ENCODE results near the gene CHRM5.

CHRM5 gene

GRCh38 chr15:33968224-33968623 lies at the start of gene CHRM5:
Gene CHRM5 (plus strand): TSS chr15:33968497. CDS start chr15:34062718, 94,221 bp downstream.
- peak; percentile 55 for DNase-seq

- DNase-seq: no peak
These were observed 44.9 kb upstream of the CHRM5 start for GRCh38 chr15:33923446-33923845.

- DNase-seq: no peak
These were observed 42.0 kb upstream of the CHRM5 start for GRCh38 chr15:33926260-33926659.

- no peak for DNase-seq
These were observed 35.6 kb upstream of the CHRM5 start for GRCh38 chr15:33932734-33933133.

GRCh38 chr15:33934396-33934795 lies 33.9 kb upstream of the CHRM5 start:
- DNase-seq: no peak

- no peak for DNase-seq
These were observed 33.4 kb upstream of the CHRM5 start for GRCh38 chr15:33934921-33935320.

GRCh38 chr15:33941279-33942063 lies 26.8 kb upstream of the CHRM5 start:
- no peak for DNase-seq

GRCh38 chr15:33946152-33946551 lies 22.1 kb upstream of the CHRM5 start:
- no peak for DNase-seq

GRCh38 chr15:33955945-33956344 lies 12.4 kb upstream of the CHRM5 start:
- DNase-seq: peak; percentile 13

- DNase-seq: no peak
These were observed 11.9 kb upstream of the CHRM5 start for GRCh38 chr15:33956397-33956796.

- DNase-seq: no peak
These were observed 8.3 kb upstream of the CHRM5 start for GRCh38 chr15:33959844-33960548.

- no peak for DNase-seq
These were observed 7.8 kb upstream of the CHRM5 start for GRCh38 chr15:33960549-33960935.

GRCh38 chr15:33963831-33964664 lies 4.2 kb upstream of the CHRM5 start:
- DNase-seq: peak; percentile 58

GRCh38 chr15:33964665-33965040 lies 3.6 kb upstream of the CHRM5 start:
- no peak for DNase-seq

- DNase-seq: no peak
These were observed 524 bp downstream of the CHRM5 start for GRCh38 chr15:33968821-33969220.

GRCh38 chr15:33971811-33972210 lies 3.5 kb downstream of the CHRM5 start:
- DNase-seq: peak; percentile 44

GRCh38 chr15:33975022-33975565 lies 6.8 kb downstream of the CHRM5 start:
- DNase-seq: no peak

- DNase-seq: no peak
These were observed 11.9 kb downstream of the CHRM5 start for GRCh38 chr15:33980159-33980558.

- DNase-seq: no peak
These were observed 14.2 kb downstream of the CHRM5 start for GRCh38 chr15:33982516-33982915.

- peak; percentile 21 for DNase-seq
These were observed 17.0 kb downstream of the CHRM5 start for GRCh38 chr15:33985287-33985686.

- DNase-seq: no peak
These were observed 17.5 kb downstream of the CHRM5 start for GRCh38 chr15:33985751-33986150.

GRCh38 chr15:33987444-33987843 lies 19.1 kb downstream of the CHRM5 start:
- DNase-seq: no peak

GRCh38 chr15:33988384-33988783 lies 20.1 kb downstream of the CHRM5 start:
- no peak for DNase-seq
